Measurements from ENCODE around the gene XPR1.

DNA sequence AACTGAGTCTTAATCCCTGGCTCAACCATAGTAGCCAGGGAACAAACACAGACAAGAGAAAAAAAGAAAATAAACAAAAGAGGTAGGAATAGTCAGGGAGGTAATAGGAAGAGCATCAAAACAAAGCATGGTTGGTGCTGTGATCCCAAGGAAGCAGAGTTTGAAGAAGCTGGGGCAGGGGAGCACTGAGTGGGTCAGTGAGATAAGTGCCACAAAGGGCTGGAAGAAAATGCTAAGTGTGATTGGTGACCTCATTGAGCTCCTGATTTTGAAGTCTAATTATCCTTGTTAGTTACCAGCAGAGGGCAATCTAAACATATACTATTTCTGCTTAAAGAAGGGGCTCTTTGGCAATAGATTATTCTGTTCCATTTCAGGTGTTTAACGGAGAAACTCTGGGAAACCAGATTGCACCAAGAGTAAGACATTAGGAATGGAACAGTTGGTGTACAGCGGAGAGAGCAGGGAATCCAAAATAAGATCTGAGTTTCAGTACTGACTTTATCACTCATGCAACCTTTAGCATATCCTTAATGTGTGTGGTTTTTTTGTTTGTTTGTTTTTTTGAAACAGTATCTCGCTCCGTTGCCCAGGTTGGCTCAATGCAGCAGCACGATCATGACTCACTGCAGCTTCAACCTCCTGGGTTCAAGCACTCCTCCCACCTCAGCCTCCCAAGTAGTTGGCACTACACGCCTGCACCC, 250.1 kb downstream of the XPR1 start:
- TF ChIP-seq, protein P1, sequence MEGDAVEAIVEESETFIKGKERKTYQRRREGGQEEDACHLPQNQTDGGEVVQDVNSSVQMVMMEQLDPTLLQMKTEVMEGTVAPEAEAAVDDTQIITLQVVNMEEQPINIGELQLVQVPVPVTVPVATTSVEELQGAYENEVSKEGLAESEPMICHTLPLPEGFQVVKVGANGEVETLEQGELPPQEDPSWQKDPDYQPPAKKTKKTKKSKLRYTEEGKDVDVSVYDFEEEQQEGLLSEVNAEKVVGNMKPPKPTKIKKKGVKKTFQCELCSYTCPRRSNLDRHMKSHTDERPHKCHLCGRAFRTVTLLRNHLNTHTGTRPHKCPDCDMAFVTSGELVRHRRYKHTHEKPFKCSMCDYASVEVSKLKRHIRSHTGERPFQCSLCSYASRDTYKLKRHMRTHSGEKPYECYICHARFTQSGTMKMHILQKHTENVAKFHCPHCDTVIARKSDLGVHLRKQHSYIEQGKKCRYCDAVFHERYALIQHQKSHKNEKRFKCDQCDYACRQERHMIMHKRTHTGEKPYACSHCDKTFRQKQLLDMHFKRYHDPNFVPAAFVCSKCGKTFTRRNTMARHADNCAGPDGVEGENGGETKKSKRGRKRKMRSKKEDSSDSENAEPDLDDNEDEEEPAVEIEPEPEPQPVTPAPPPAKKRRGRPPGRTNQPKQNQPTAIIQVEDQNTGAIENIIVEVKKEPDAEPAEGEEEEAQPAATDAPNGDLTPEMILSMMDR (IDR thresholded peaks at IDR 0.05; ENCODE audit: low read depth, low read length) = peak; percentile 87
- no peak for TF ChIP-seq EZH2phosphoT487 (IDR thresholded peaks at IDR 0.05; ENCODE audit: low read depth)
